GM12801 (cell line): ENCODE data around the gene VPS36.

ENCODE experiments used
- CTCF ChIP-seq: IDR thresholded peaks from one replicate; pipeline ENCODE4 v1.5.1; 2011; ENCODE audit warnings: control low read depth; ENCODE audit not compliant: insufficient read length; ENCODE audit errors: extremely low read depth

The VPS36 gene

GRCh38 chr13:52374389-52374788 is 76.0 kb downstream of the VPS36 start:
- TF ChIP-seq CTCF = no peak

DNA sequence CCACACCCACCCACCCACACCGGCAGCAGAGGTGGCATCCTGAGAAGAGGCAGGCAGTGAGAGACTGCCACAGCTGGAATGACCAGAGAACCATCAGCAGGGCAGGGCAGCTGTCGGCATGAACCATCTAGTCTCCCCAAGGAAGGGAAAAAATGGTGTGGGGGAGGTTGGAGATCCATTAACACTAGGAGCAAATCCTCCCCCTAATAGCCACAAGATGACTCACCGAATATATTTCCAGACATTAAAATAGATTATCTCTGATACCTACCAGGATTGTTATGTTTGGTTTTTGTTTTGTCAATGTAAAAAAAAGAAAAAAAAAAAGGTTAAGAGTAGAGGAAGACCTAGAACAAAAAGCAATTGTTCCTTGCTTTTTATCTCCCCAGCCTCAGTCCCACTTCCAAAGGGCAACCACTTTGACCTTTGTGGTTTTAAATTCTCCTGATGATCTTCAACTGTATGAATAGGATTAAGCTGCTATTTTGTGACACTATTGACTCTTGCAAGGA is 78.6 kb downstream of the VPS36 start:
- TF ChIP-seq CTCF = no peak

DNA sequence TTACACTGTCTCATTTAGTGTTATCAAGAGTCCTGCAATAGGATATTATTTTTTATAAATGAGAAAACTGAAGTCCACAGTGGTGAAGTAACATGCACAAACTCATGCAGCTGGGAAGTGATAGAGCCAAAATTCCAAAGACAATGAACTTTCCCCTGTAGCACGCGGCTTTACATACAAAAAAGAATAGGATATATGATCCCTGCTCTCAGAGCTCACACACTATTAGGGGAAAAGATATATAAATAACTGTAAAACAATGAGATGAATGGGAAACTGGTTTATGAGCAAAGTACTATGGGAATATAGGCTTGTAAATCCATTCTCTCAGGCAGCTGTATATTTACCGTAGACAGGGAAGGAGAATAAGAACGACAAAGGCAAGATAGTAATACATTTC is 84.1 kb downstream of the VPS36 start:
- TF ChIP-seq CTCF = no peak
